Measurements from ENCODE around the gene PRDM16. TPM values are rescaled to one million over a fixed set of nuclear protein-coding genes. Genes with fewer than 3 reads are reported as not detected.
A peak's percentile ranks its signal among the peaks of the same experiment; 100 is the strongest.

PRDM16 gene
- total RNA-seq, 1 experiment from 2014 or later: 0.17 TPM

DNA sequence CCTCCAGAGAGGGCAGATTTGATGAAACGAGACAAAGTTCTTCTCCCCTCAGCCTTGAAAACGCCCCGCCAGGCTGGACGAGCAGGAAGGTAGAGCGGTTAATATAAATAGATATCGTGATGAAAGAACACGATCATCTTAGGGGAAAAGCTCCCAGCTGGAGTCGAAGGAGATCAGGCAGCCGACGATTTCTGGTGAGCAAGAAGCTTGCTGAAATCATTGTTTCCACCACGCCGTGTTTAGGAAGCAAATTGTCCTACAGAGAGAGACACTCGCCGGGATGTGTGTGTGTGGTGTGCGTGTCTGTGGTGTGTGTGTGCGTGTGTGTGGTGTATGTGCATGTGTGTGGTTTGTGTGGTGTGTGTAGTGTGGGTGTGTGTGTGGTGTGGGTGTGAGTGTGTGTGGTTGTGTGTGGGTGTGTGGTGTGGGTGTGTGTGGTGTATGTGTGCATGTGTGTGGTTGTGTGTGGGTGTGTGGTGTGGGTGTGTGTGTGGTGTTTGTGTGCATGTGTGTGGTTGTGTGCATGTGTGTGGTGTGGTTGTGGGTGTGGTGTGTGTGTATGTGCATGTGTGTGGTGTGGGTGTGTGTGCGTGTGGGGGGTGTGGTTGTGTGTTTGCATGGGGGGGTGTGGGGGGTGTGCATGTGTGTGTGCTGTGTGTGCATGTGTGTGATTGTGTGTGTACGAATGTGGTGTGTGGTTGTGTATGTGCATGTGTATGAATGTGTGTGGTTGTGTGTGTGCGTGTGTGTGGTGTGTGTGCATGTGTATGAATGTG is 340.6 kb downstream of the PRDM16 start:
- H4K8ac ChIP-seq (replicated peaks; ENCODE audit: insufficient read length, low read depth, low read length): peak overlapping the region; percentile 5
- no peak overlapping the region for H2BK15ac ChIP-seq (ENCODE audit: low read depth, low read length)
- no peak overlapping the region for H2BK12ac ChIP-seq (ENCODE audit: insufficient read length, low read depth, low read length)
- H3K23ac ChIP-seq (ENCODE audit: insufficient read length, low read depth, low read length): peak overlapping the region; percentile 39
- no peaks in the 10 kb centered on the region for H3K9me3 Mint-ChIP-seq
- H3K27ac ChIP-seq (ENCODE audit: insufficient read length, low read depth, low read length): no peak overlapping the region
- no peak overlapping the region for H3K56ac ChIP-seq (ENCODE audit: insufficient read length, low read depth, low read length)
- 100% methylated on average over 2 of the region's 19 CpGs for WGBS (ENCODE audit: extremely low coverage, insufficient read length, low lambda C conversion rate)
- no peak overlapping the region for H3K27ac Mint-ChIP-seq
- H3K27me3 Mint-ChIP-seq (ENCODE audit: low read depth): peaks cover 1% of the 10 kb centered on the region; the same call in 1 of the 2 replicates
- H4K5ac ChIP-seq (ENCODE audit: insufficient read length, low read depth, low read length): no peak overlapping the region
- H3K4ac ChIP-seq (ENCODE audit: low read depth, low read length): no peak overlapping the region
- no peak overlapping the region for H2BK20ac ChIP-seq (ENCODE audit: low read depth, low read length, poor library complexity, severe bottlenecking)
- no peak overlapping the region for H3T11ph ChIP-seq (ENCODE audit: low read length)
- no peak overlapping the region for H3K14ac ChIP-seq (ENCODE audit: insufficient read depth, low read length)
- no peak overlapping the region for H3K9ac ChIP-seq (ENCODE audit: extremely low read depth, insufficient read length, low read length)
- H2AK5ac ChIP-seq (ENCODE audit: insufficient read length, low read length): no peak overlapping the region
- TF ChIP-seq, protein P1, sequence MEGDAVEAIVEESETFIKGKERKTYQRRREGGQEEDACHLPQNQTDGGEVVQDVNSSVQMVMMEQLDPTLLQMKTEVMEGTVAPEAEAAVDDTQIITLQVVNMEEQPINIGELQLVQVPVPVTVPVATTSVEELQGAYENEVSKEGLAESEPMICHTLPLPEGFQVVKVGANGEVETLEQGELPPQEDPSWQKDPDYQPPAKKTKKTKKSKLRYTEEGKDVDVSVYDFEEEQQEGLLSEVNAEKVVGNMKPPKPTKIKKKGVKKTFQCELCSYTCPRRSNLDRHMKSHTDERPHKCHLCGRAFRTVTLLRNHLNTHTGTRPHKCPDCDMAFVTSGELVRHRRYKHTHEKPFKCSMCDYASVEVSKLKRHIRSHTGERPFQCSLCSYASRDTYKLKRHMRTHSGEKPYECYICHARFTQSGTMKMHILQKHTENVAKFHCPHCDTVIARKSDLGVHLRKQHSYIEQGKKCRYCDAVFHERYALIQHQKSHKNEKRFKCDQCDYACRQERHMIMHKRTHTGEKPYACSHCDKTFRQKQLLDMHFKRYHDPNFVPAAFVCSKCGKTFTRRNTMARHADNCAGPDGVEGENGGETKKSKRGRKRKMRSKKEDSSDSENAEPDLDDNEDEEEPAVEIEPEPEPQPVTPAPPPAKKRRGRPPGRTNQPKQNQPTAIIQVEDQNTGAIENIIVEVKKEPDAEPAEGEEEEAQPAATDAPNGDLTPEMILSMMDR (conservative IDR thresholded peaks at IDR 0.05): no peak
- no peak for DNase-seq
- H3K9me3 ChIP-seq (ENCODE audit: control insufficient read depth, low read depth, low read length): no peaks in the 10 kb centered on the region
- H3K18ac ChIP-seq (ENCODE audit: insufficient read length, low read depth, low read length): peak overlapping the region; percentile 73
- no peaks in the 10 kb centered on the region for H3K4me1 ChIP-seq (ENCODE audit: insufficient read depth, low read length)
- H3K27me3 ChIP-seq (ENCODE audit: insufficient read depth, low read length): no peaks in the 10 kb centered on the region; the same call in 1 of the 2 replicates
- no peak overlapping the region for H4K91ac ChIP-seq (ENCODE audit: insufficient read length, low read depth, low read length)
- no peak overlapping the region for H2AFZ ChIP-seq (ENCODE audit: low read length)
- H3K79me1 ChIP-seq (ENCODE audit: insufficient read depth, low read depth, low read length, poor library complexity, severe bottlenecking): no peaks in the 10 kb centered on the region
- H4K20me1 ChIP-seq (ENCODE audit: control insufficient read depth, insufficient read depth, insufficient read length): peaks cover 2% of the 10 kb centered on the region
- H3K4me2 ChIP-seq (ENCODE audit: insufficient read depth, insufficient read length, low read length): no peak overlapping the region
- no peaks in the 10 kb centered on the region for H3K23me2 ChIP-seq (ENCODE audit: insufficient read length, low read depth, low read length, poor library complexity, severe bottlenecking)
- no peaks in the 10 kb centered on the region for H3K79me2 ChIP-seq (ENCODE audit: insufficient read depth, low read length)
- H3K36me3 Mint-ChIP-seq (ENCODE audit: insufficient read depth in 1 of 3, low read depth in 3 of 3): no peaks in the 10 kb centered on the region
- no peak overlapping the region for H3K4me3 Mint-ChIP-seq
- peaks cover 0 to 3% of the 10 kb centered on the region in 2 experiments; a peak in 1 of 4 replicates for H3K4me1 Mint-ChIP-seq
- no peak overlapping the region for H2BK120ac ChIP-seq (ENCODE audit: low read depth, low read length, poor library complexity, severe bottlenecking)
- no peak overlapping the region for H2BK5ac ChIP-seq (ENCODE audit: insufficient read length, low read length)

All from H9 (cell line).